Measurements from ENCODE around the gene LRP2. TPM values are rescaled to one million over a fixed set of nuclear protein-coding genes. Genes with fewer than 3 reads are reported as not detected.
A peak's percentile ranks its signal among the peaks of the same experiment; 100 is the strongest.

The LRP2 gene
- total RNA-seq, 4 donors from 2014 or later, result not detected

- Histone ChIP-seq H3K4me1 (no peaks in the 10 kb centered on the region), H3K36me3 (no peaks in the 10 kb centered on the region), H3K4me3 (no peak overlapping the region), H3K9me3 (no peaks in the 10 kb centered on the region), H3K27ac (no peak overlapping the region), H3K27me3 (no peaks in the 10 kb centered on the region)
- TF ChIP-seq, protein P1, sequence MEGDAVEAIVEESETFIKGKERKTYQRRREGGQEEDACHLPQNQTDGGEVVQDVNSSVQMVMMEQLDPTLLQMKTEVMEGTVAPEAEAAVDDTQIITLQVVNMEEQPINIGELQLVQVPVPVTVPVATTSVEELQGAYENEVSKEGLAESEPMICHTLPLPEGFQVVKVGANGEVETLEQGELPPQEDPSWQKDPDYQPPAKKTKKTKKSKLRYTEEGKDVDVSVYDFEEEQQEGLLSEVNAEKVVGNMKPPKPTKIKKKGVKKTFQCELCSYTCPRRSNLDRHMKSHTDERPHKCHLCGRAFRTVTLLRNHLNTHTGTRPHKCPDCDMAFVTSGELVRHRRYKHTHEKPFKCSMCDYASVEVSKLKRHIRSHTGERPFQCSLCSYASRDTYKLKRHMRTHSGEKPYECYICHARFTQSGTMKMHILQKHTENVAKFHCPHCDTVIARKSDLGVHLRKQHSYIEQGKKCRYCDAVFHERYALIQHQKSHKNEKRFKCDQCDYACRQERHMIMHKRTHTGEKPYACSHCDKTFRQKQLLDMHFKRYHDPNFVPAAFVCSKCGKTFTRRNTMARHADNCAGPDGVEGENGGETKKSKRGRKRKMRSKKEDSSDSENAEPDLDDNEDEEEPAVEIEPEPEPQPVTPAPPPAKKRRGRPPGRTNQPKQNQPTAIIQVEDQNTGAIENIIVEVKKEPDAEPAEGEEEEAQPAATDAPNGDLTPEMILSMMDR (IDR thresholded peaks at IDR 0.05), result peak; percentile 65 to 90 (median 84)
- TF ChIP-seq POLR2A (IDR thresholded peaks at IDR 0.05), result no peak
- DNase-seq, result no peak
Observed at GRCh38 chr2:169131587-169132512, 230.5 kb downstream of the LRP2 start.

GRCh38 chr2:169129703-169130243 lies 232.6 kb downstream of the LRP2 start:
- TF ChIP-seq, protein P1 (IDR thresholded peaks at IDR 0.05), result no peak
- TF ChIP-seq POLR2A (IDR thresholded peaks at IDR 0.05), result no peak
- Histone ChIP-seq H3K4me3 (no peak overlapping the region), H3K9me3 (no peaks in the 10 kb centered on the region), H3K27ac (no peak overlapping the region), H3K36me3 (no peaks in the 10 kb centered on the region), H3K27me3 (no peaks in the 10 kb centered on the region), H3K4me1 (no peaks in the 10 kb centered on the region)
- no peak for DNase-seq

GRCh38 chr2:169119851-169120250 lies 242.5 kb downstream of the LRP2 start:
- H3K4me3 ChIP-seq, result no peak overlapping the region
- H3K36me3 ChIP-seq, result no peaks in the 10 kb centered on the region
- no peaks in the 10 kb centered on the region for H3K4me1 ChIP-seq
- no peaks in the 10 kb centered on the region for H3K27me3 ChIP-seq
- no peaks in the 10 kb centered on the region for H3K9me3 ChIP-seq
- DNase-seq, result no peak
- H3K27ac ChIP-seq, result no peak overlapping the region
- TF ChIP-seq, protein P1 (IDR thresholded peaks at IDR 0.05), result no peak
- TF ChIP-seq POLR2A (IDR thresholded peaks at IDR 0.05), result no peak

GRCh38 chr2:169119123-169119760 lies 243.1 kb downstream of the LRP2 start:
- Histone ChIP-seq H3K27me3 (no peaks in the 10 kb centered on the region), H3K36me3 (no peaks in the 10 kb centered on the region), H3K27ac (no peak overlapping the region), H3K4me3 (no peak overlapping the region), H3K4me1 (no peaks in the 10 kb centered on the region), H3K9me3 (no peaks in the 10 kb centered on the region)
- no peak for TF ChIP-seq POLR2A (IDR thresholded peaks at IDR 0.05)
- TF ChIP-seq, protein P1 (IDR thresholded peaks at IDR 0.05), result no peak
- no peak for DNase-seq

- no peak for DNase-seq
- H3K4me3 ChIP-seq, result no peak overlapping the region
- H3K27me3 ChIP-seq, result no peaks in the 10 kb centered on the region
- no peak overlapping the region for H3K27ac ChIP-seq
- TF ChIP-seq, protein P1 (IDR thresholded peaks at IDR 0.05), result no peak
- no peak for TF ChIP-seq POLR2A (IDR thresholded peaks at IDR 0.05)
- no peaks in the 10 kb centered on the region for H3K4me1 ChIP-seq
- no peaks in the 10 kb centered on the region for H3K36me3 ChIP-seq
- no peaks in the 10 kb centered on the region for H3K9me3 ChIP-seq
Observed at GRCh38 chr2:169118060-169118459, 244.3 kb downstream of the LRP2 start.
